Liver (tissue), 3 donors: ENCODE measurements around the gene RNF215.
"Not testable (repeated sequence)": the region's sequence is repeated elsewhere in the genome, so short reads cannot be mapped to it uniquely, and the experiment has no call there.

ENCODE experiments used
- CTCF ChIP-seq: fragments of 150-350 bp; IDR thresholded peaks from 2 replicates; pipeline ENCODE4 v1.5.1; 2017; ENCODE audit warnings: improper control_type of control experiment, low read depth, low read length; ENCODE audit not compliant: missing input control
- EGR1 ChIP-seq, 2 donors: IDR thresholded peaks; 2 replicates each; pipeline ENCODE4 v1.6.1; 2016 to 2018; ENCODE audit warnings: antibody characterized with exemption in 2 of 2, low read depth in 2 of 2
- FOXA2 ChIP-seq: IDR thresholded peaks from 2 replicates; pipeline ENCODE4 v1.6.1; 2016; ENCODE audit warnings: antibody characterized with exemption
- GABPA ChIP-seq, 2 donors: IDR thresholded peaks in 1 of 2; conservative IDR thresholded peaks in 1 of 2; 2 replicates each; pipeline ENCODE4 v1.6.1; 2016; ENCODE audit warnings: antibody characterized with exemption in 2 of 2, mild to moderate bottlenecking in 1 of 2, moderate library complexity in 1 of 2
- HNF4G ChIP-seq: IDR thresholded peaks from 2 replicates; pipeline ENCODE4 v1.6.1; 2016; ENCODE audit warnings: antibody characterized with exemption
- JUND ChIP-seq, 2 donors: IDR thresholded peaks; 2 replicates each; pipeline ENCODE4 v1.6.1; 2016; ENCODE audit warnings: antibody characterized with exemption in 2 of 2
- REST ChIP-seq: IDR thresholded peaks from 2 replicates; pipeline ENCODE4 v1.6.1; 2016; ENCODE audit warnings: antibody characterized with exemption, mild to moderate bottlenecking
- TAF1 ChIP-seq: conservative IDR thresholded peaks from 2 replicates; pipeline ENCODE4 v1.6.1; 2016; ENCODE audit warnings: antibody characterized with exemption, mild to moderate bottlenecking
- YY1 ChIP-seq: IDR thresholded peaks from 2 replicates; pipeline ENCODE4 v1.6.1; 2016; ENCODE audit warnings: antibody characterized with exemption, mild to moderate bottlenecking
- donor health status: healthy.
- donor health status: healthy.

DNA sequence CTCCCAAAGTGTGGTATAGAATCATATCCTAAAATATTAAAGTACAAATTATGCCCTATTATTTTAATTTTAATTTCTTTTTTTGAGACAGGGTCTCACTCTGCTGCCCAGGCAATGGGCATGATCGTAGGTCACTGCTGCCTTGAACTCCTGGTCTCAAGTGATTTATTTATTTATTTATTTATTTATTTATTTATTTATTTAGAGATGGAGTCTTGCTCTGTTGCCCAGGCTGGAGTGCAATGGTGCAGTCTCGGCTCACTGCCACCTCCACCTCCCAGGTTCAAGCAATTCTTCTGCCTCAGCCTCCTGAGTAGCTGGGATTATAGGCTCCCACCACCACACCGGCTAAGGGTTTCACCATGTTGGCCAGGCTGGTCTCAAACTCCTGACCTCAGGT lies 13.8 kb upstream of the RNF215 start:
- not testable (repeated sequence) for TF ChIP-seq CTCF; GABPA (IDR thresholded peaks at IDR 0.05 in 1 of 2, conservative IDR thresholded peaks at IDR 0.05 in 1 of 2); HNF4G; REST; JUND (IDR thresholded peaks at IDR 0.05); TAF1; EGR1 (IDR thresholded peaks at IDR 0.05; ENCODE audit: low read depth in 2 of 2); YY1; FOXA2
